B cell (primary cell): ENCODE measurements around the gene ZNF579.

Experiments
- EZH2 ChIP-seq: IDR thresholded peaks from 2 replicates; pipeline ENCODE4 v1.6.1; 2012; ENCODE audit warnings: borderline replicate concordance, low read depth, mild to moderate bottlenecking, moderate library complexity, low read length; ENCODE audit not compliant: insufficient read depth, poor library complexity, severe bottlenecking
- TF ChIP-seq, protein P1 (sequence below): fragments of 200-600 bp; IDR thresholded peaks from one replicate; pipeline ENCODE4 v1.8.0; 2022; ENCODE audit warnings: antibody characterized with exemption, mild to moderate bottlenecking

- TF ChIP-seq, protein P1, sequence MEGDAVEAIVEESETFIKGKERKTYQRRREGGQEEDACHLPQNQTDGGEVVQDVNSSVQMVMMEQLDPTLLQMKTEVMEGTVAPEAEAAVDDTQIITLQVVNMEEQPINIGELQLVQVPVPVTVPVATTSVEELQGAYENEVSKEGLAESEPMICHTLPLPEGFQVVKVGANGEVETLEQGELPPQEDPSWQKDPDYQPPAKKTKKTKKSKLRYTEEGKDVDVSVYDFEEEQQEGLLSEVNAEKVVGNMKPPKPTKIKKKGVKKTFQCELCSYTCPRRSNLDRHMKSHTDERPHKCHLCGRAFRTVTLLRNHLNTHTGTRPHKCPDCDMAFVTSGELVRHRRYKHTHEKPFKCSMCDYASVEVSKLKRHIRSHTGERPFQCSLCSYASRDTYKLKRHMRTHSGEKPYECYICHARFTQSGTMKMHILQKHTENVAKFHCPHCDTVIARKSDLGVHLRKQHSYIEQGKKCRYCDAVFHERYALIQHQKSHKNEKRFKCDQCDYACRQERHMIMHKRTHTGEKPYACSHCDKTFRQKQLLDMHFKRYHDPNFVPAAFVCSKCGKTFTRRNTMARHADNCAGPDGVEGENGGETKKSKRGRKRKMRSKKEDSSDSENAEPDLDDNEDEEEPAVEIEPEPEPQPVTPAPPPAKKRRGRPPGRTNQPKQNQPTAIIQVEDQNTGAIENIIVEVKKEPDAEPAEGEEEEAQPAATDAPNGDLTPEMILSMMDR, result no peak
- TF ChIP-seq EZH2, result no peak
Observed at GRCh38 chr19:55559684-55560083, 21.0 kb downstream of the ZNF579 start.
